ENCODE results near the gene FZD2.
"Not testable (repeated sequence)": the region's sequence is repeated elsewhere in the genome, so short reads cannot be mapped to it uniquely, and the experiment has no call there.

The FZD2 gene

GRCh38 chr17:44584443-44584842 is 27.2 kb downstream of the FZD2 start:
- no peak for DNase-seq

- DNase-seq = no peak
Observed at GRCh38 chr17:44585315-44585714, 28.0 kb downstream of the FZD2 start.

- DNase-seq = no peak
Observed at GRCh38 chr17:44587339-44587738, 30.1 kb downstream of the FZD2 start.

- no peak for DNase-seq
Observed at GRCh38 chr17:44589316-44590071, 32.2 kb downstream of the FZD2 start.

GRCh38 chr17:44590072-44590462 is 32.8 kb downstream of the FZD2 start:
- DNase-seq = not testable (repeated sequence)

GRCh38 chr17:44590762-44591161 is 33.5 kb downstream of the FZD2 start:
- DNase-seq = not testable (repeated sequence)

- DNase-seq = no peak
Observed at GRCh38 chr17:44591206-44591605, 33.9 kb downstream of the FZD2 start.

- no peak for DNase-seq
Observed at GRCh38 chr17:44593156-44593555, 35.9 kb downstream of the FZD2 start.

GRCh38 chr17:44595216-44595775 is 38.0 kb downstream of the FZD2 start:
- peak; percentile 20 for DNase-seq

- DNase-seq = no peak
Observed at GRCh38 chr17:44598329-44598728, 41.0 kb downstream of the FZD2 start.

GRCh38 chr17:44598932-44599297 is 41.6 kb downstream of the FZD2 start:
- DNase-seq = no peak

- DNase-seq = no peak
Observed at GRCh38 chr17:44599298-44600175, 42.3 kb downstream of the FZD2 start.

GRCh38 chr17:44601539-44601938 is 44.3 kb downstream of the FZD2 start:
- no peak for DNase-seq

- DNase-seq = no peak
Observed at GRCh38 chr17:44601973-44602372, 44.7 kb downstream of the FZD2 start.

- DNase-seq = no peak
Observed at GRCh38 chr17:44602390-44602789, 45.1 kb downstream of the FZD2 start.

GRCh38 chr17:44602970-44603369 is 45.7 kb downstream of the FZD2 start:
- DNase-seq = no peak

- no peak for DNase-seq
Observed at GRCh38 chr17:44604116-44604761, 47.0 kb downstream of the FZD2 start.

- no peak for DNase-seq
Observed at GRCh38 chr17:44604768-44605485, 47.6 kb downstream of the FZD2 start.

- DNase-seq = no peak
Observed at GRCh38 chr17:44606658-44607057, 49.4 kb downstream of the FZD2 start.

- no peak for DNase-seq
Observed at GRCh38 chr17:44607836-44608690, 50.8 kb downstream of the FZD2 start.

- DNase-seq = no peak
Observed at GRCh38 chr17:44608727-44609435, 51.6 kb downstream of the FZD2 start.

Data from MV-4-11 (cell line).